ENCODE results near the gene BRWD1. TPM values are rescaled to one million over a fixed set of nuclear protein-coding genes. Genes with fewer than 3 reads are reported as not detected.

The BRWD1 gene
- total and polyA plus RNA-seq, 3 donors from 2014 or later = 32.8 to 123 (median 102) TPM

GRCh38 chr21:39181205-39181818 lies 132.1 kb downstream of the BRWD1 start:
- DNase-seq = no peak
- no peak overlapping the region for H3K4me3 ChIP-seq
- peaks cover 5% of the 10 kb centered on the region for H3K4me1 ChIP-seq
- no peaks in the 10 kb centered on the region for H3K36me3 ChIP-seq (ENCODE audit: low read depth, missing control alignments)
- WGBS, 2 donors = 81 to 83% methylated on average over 4 of the region's 4 CpGs
- intact Hi-C loops (cut with DNase I; ENCODE audit: low total_unique reads) = loop anchor here (10.0 kb wide), 1 partner anchor 203 kb away; a partner anchor contains a TSS
- H3K9me3 ChIP-seq = no peaks in the 10 kb centered on the region
- TF ChIP-seq CTCF (IDR thresholded peaks at IDR 0.05) = no peak
- TF ChIP-seq POLR2A (IDR thresholded peaks at IDR 0.05) = no peak
- H3K27ac ChIP-seq = no peak overlapping the region
- H3K27me3 ChIP-seq = no peaks in the 10 kb centered on the region

GRCh38 chr21:39180429-39181019 lies 132.9 kb downstream of the BRWD1 start:
- intact Hi-C loops (cut with DNase I; ENCODE audit: low total_unique reads) = loop anchor here (10.0 kb wide), 1 partner anchor 204 kb away; a partner anchor contains a TSS
- H3K27me3 ChIP-seq = no peaks in the 10 kb centered on the region
- H3K27ac ChIP-seq = no peak overlapping the region
- 90 to 93% methylated on average over 2 of the region's 2 CpGs for WGBS, 2 donors
- TF ChIP-seq POLR2A (IDR thresholded peaks at IDR 0.05) (no peak), CTCF (IDR thresholded peaks at IDR 0.05) (no peak)
- H3K9me3 ChIP-seq = no peaks in the 10 kb centered on the region
- H3K36me3 ChIP-seq (ENCODE audit: low read depth, missing control alignments) = no peaks in the 10 kb centered on the region
- no peak overlapping the region for H3K4me3 ChIP-seq
- peaks cover 5% of the 10 kb centered on the region for H3K4me1 ChIP-seq
- no peak for DNase-seq

GRCh38 chr21:39178421-39178820 lies 135.0 kb downstream of the BRWD1 start:
- no peaks in the 10 kb centered on the region for H3K27me3 ChIP-seq
- no peak overlapping the region for H3K27ac ChIP-seq
- H3K9me3 ChIP-seq = no peaks in the 10 kb centered on the region
- peaks cover 5% of the 10 kb centered on the region for H3K4me1 ChIP-seq
- intact Hi-C loops (cut with DNase I; ENCODE audit: low total_unique reads) = no loop called here
- no peaks in the 10 kb centered on the region for H3K36me3 ChIP-seq (ENCODE audit: low read depth, missing control alignments)
- H3K4me3 ChIP-seq = no peak overlapping the region
- no peak for DNase-seq
- no peak for TF ChIP-seq CTCF (IDR thresholded peaks at IDR 0.05)
- 80 to 88% methylated on average over 7 of the region's 7 CpGs for WGBS, 2 donors

- no peak overlapping the region for H3K27ac ChIP-seq
- H3K27me3 ChIP-seq = no peaks in the 10 kb centered on the region
- H3K36me3 ChIP-seq (ENCODE audit: low read depth, missing control alignments) = no peaks in the 10 kb centered on the region
- TF ChIP-seq CTCF (IDR thresholded peaks at IDR 0.05) (no peak), POLR2A (IDR thresholded peaks at IDR 0.05) (no peak)
- no peak for DNase-seq
- no peaks in the 10 kb centered on the region for H3K9me3 ChIP-seq
- H3K4me3 ChIP-seq = no peak overlapping the region
- intact Hi-C loops (cut with DNase I; ENCODE audit: low total_unique reads) = no loop called here
- no peaks in the 10 kb centered on the region for H3K4me1 ChIP-seq
- WGBS, 2 donors = 27 to 36% methylated on average over 3 of the region's 3 CpGs
These were observed 137.1 kb downstream of the BRWD1 start for GRCh38 chr21:39176271-39176709.

- DNase-seq = no peak
- no peak overlapping the region for H3K4me3 ChIP-seq
- H3K36me3 ChIP-seq (ENCODE audit: low read depth, missing control alignments) = no peaks in the 10 kb centered on the region
- H3K27me3 ChIP-seq = no peaks in the 10 kb centered on the region
- no peaks in the 10 kb centered on the region for H3K9me3 ChIP-seq
- no peak overlapping the region for H3K27ac ChIP-seq
- WGBS, 2 donors = 84 to 88% methylated on average over 10 of the region's 10 CpGs
- intact Hi-C loops (cut with DNase I; ENCODE audit: low total_unique reads) = no loop called here
- no peaks in the 10 kb centered on the region for H3K4me1 ChIP-seq
- TF ChIP-seq CTCF (IDR thresholded peaks at IDR 0.05) (no peak), POLR2A (IDR thresholded peaks at IDR 0.05) (no peak)
These were observed 137.8 kb downstream of the BRWD1 start for GRCh38 chr21:39175665-39176064.
